D721Med (cell line): Measurements from ENCODE around the gene NUBP1.

Experiments
- DNase-seq: peaks from one replicate; pipeline ENCODE4 v3.0.0; 2011; ENCODE audit warnings: low spot score; ENCODE audit not compliant: insufficient read length
- FAIRE-seq: peaks from 2 replicates; lab custom pipeline; 2011; peaks lifted over from hg19 to GRCh38; lab: Jason Lieb, UNC
- TF ChIP-seq, protein P1 (sequence below): IDR thresholded peaks from 2 replicates; pipeline ENCODE4 v1.5.1; 2012; ENCODE audit warnings: mild to moderate bottlenecking, control low read depth; ENCODE audit not compliant: insufficient read depth; ENCODE audit errors: missing control alignments

The NUBP1 gene

DNA sequence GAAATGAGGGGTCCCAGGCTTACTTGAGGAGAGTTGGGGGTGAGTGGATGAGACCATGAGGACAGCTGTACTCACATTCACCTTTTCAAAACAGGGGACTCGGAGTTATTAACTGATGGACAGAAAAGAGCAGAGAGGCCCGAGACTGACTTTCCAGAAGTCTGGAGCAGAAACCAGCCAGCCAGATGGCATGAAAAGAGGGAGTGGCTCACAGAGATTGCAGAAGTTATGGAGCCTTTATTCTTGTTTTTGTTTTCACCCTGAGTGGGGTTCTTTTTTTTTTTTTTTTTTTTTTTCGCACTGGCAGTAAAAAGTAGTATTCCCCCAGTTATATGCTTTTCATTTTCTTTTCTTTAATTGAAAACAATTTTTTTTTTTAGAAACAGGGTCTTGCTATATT is 56.1 kb downstream of the NUBP1 start:
- TF ChIP-seq, protein P1, sequence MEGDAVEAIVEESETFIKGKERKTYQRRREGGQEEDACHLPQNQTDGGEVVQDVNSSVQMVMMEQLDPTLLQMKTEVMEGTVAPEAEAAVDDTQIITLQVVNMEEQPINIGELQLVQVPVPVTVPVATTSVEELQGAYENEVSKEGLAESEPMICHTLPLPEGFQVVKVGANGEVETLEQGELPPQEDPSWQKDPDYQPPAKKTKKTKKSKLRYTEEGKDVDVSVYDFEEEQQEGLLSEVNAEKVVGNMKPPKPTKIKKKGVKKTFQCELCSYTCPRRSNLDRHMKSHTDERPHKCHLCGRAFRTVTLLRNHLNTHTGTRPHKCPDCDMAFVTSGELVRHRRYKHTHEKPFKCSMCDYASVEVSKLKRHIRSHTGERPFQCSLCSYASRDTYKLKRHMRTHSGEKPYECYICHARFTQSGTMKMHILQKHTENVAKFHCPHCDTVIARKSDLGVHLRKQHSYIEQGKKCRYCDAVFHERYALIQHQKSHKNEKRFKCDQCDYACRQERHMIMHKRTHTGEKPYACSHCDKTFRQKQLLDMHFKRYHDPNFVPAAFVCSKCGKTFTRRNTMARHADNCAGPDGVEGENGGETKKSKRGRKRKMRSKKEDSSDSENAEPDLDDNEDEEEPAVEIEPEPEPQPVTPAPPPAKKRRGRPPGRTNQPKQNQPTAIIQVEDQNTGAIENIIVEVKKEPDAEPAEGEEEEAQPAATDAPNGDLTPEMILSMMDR = no peak
- DNase-seq = no peak
- FAIRE-seq = no peak

DNA sequence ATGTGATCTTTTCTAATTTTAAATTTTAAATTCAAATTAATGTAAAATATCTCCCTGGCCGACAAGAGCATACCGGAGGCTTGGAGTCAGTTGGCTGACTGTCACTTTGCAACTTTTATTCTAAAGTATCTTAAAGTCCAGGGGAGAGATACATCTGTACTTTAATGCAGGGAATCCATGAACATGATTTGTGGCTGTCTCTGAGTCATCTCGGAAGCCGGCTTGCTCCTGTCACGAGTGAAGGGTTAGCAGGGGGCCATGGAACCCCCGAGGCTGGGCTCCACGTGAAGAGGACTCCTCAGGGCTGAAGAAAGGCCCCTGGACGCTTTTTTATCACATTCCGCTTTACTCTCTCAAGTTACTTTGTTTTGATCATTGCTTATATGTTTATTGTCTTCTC is 61.7 kb downstream of the NUBP1 start:
- DNase-seq = no peak
- TF ChIP-seq, protein P1 = no peak
- FAIRE-seq = no peak

DNA sequence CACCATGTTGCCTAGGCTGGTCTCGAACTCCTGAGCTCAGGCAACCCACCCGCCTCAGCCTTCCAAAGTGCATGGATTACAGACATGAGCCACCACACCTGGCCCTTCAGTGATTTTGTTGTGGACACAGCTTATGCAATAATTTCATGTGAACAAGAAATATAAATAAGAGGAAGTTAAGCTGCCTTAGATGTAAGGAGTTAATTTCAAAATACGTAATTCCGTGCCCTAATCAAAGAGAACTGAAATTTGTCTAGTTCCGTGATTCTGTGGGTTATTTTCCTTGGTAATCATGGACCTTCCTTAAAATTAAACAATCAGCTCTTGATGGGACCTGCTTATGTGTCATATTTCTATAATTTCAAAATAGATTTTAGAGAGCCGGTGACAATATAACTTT is 63.1 kb downstream of the NUBP1 start:
- DNase-seq = no peak
- no peak for FAIRE-seq

DNA sequence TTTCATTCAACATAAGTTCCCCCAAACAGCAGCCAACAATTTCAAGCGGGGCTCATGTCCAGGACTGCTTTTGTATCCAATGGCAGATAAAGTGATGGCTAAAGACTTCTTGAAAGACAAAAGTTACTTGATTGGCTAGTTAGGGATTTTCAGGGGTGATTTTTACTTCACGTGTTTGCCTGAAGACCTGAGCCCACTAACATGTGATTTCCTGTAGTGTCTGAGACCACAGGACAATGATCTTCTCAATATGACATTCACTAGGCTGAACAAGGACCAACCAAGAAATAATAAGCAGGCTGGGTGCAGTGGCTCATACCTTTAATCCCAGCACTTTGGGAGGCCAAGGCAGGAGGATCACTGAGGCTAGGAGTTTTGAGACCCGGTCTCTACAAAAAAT is 64.6 kb downstream of the NUBP1 start:
- no peak for FAIRE-seq
- DNase-seq = no peak
- TF ChIP-seq, protein P1 = no peak

More for the DNA sequence above, 63.1 kb downstream of the NUBP1 start:
- TF ChIP-seq, protein P1 = no peak

DNA sequence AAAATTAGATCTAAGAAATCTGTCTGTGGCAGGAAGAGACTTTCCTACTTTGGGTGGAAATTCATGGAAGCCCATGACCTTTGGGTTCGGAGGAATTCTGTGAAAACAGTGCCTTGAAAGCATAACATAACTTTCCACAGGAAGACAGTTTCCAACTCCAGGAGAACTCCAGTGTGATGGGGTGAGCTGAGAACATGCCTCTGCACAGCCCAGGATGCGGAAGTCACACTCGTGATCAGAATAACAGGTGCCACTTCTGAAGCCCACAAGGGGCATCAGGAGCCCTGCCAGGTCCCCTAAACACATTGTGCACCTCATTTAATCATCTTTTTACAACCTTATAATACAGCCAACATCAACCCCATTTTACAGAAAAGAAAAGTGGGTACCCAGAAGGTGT is 65.2 kb downstream of the NUBP1 start:
- no peak for FAIRE-seq
- TF ChIP-seq, protein P1 = no peak

DNA sequence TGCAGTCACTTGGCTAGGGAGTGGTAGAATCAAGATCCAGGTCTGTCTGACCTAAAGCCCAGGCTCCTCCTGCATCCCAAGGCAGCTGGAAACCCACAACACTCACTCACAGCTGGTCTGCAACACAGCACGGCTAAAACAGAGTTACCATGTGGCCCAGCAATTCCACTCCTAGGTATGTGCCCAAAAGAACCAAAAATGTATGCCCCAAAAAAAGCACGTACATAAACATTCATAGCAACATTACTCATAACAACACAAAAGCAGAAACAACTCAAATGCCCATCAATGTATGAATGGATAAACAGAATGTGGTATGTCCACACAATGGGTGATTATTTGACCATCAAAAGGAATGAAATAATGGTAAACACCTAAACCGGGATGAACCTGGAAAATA is 66.1 kb downstream of the NUBP1 start:
- no peak for DNase-seq
- FAIRE-seq = no peak
- TF ChIP-seq, protein P1 = no peak

More for the DNA sequence above, 65.2 kb downstream of the NUBP1 start:
- no peak for DNase-seq

DNA sequence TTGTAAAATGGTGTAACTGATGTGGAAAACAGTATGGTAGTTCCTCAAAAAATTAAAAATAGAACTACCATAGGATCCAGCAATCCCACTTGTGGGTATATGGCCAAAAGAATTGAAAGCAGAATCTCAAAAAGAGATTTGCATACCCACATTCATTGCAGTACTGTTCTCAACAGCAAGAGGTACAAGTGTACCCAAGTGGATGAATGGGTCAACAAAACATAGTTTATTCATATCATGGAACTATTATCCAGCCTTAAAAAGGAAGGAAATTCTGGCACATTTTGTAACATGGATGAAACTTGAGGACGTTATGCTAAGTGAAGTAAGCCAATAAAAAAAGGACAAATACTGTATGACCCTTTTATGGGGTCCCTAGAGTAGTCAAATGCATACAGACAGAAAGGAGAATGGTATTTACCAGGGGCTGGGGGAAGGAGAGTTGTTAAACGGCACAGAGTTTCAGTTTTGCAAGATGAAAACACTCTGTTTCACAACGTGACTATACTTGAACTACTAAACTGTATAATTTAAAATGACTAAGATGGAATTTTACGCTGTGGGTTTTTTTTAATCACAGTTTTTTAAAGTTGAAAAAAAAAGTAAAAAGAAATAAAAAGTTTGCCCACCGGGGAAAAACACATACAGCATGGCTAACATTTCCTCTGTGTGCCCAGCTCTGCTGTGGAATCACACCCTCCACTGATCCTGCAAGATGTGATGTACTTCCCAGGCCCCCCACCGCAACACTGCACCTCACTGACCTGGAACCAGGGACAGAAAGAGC is 68.9 kb downstream of the NUBP1 start:
- no peak for DNase-seq
- no peak for FAIRE-seq
- TF ChIP-seq, protein P1 = no peak
